Measurements from ENCODE around the gene PRRG2. TPM values are rescaled to one million over a fixed set of nuclear protein-coding genes. Genes with fewer than 3 reads are reported as not detected.
"Not testable (repeated sequence)": the region's sequence is repeated elsewhere in the genome, so short reads cannot be mapped to it uniquely, and the experiment has no call there.

Gene PRRG2
- total RNA-seq, 2 experiments from 2014 or later = 1.5 TPM

DNA sequence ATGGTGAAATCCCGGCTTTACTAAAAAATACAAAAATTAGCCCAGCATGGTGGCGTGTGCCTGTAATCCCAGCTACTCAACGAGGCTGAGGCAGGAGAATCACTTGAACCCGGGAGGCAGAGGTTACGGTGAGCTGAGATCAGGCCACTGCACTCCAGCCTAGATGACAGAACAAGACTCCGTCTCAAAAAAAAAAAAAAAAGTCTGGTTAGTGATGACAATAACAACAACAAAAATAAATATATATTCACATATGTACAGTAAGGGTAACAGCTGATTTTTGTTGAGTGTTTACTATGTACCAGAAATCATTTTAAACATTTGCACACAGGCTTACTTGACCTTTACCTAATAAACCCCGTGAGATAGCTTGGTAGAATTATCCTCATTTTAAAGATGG is 35.8 kb downstream of the PRRG2 start:
- peaks cover 22% of the 10 kb centered on the region for H3K4me1 Mint-ChIP-seq (ENCODE audit: low read depth)
- no peak for DNase-seq
- TF ChIP-seq, protein P1, sequence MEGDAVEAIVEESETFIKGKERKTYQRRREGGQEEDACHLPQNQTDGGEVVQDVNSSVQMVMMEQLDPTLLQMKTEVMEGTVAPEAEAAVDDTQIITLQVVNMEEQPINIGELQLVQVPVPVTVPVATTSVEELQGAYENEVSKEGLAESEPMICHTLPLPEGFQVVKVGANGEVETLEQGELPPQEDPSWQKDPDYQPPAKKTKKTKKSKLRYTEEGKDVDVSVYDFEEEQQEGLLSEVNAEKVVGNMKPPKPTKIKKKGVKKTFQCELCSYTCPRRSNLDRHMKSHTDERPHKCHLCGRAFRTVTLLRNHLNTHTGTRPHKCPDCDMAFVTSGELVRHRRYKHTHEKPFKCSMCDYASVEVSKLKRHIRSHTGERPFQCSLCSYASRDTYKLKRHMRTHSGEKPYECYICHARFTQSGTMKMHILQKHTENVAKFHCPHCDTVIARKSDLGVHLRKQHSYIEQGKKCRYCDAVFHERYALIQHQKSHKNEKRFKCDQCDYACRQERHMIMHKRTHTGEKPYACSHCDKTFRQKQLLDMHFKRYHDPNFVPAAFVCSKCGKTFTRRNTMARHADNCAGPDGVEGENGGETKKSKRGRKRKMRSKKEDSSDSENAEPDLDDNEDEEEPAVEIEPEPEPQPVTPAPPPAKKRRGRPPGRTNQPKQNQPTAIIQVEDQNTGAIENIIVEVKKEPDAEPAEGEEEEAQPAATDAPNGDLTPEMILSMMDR (IDR thresholded peaks at IDR 0.05) = no peak
- ATAC-seq = no peak
- H3K36me3 Mint-ChIP-seq (ENCODE audit: low read depth) = peaks cover 38% of the 10 kb centered on the region
- H3K27me3 Mint-ChIP-seq = no peaks in the 10 kb centered on the region
- ChIA-PET CTCF (interaction anchor here (0.7 to 1.3 kb wide), 3 partner anchors 55 to 64 kb away, joined by 3 to 4 read pairs (median 3); no protein-coding TSS in a partner anchor), POLR2A (interaction anchor here (0.9 to 2.1 kb wide), 3 partner anchors 22 to 73 kb away, joined by 3 to 7 read pairs (median 3); partner anchors contain the start of gene ADM5)
- H3K9me3 Mint-ChIP-seq = no peaks in the 10 kb centered on the region
- no peak overlapping the region for H3K27ac Mint-ChIP-seq
- no peak overlapping the region for H3K4me3 Mint-ChIP-seq
- intact Hi-C loops (cut with micrococcal nuclease) = no loop called here

DNA sequence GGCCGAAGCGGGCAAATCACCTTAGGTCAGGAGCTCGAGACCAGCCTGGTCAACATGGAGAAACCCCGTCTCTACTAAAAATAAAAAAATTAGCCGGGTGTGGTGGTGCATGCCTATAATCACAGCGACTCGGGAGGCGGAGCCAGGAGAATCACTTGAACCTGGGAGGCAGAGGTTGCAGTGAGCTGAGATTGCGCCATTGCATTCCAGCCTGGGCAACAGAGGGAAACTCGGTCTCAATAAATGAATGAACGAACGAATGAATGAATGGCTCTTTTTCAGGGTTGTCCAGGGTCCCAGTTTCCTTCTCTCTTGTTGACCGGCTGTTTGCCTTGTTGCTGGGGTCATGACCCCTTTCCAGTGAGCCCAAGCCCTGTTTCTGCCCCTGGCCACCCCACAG is 36.7 kb downstream of the PRRG2 start:
- H3K4me3 Mint-ChIP-seq; H3K27me3 Mint-ChIP-seq; intact Hi-C loops (cut with micrococcal nuclease); H3K9me3 Mint-ChIP-seq; ATAC-seq; H3K27ac Mint-ChIP-seq; DNase-seq: not testable (repeated sequence)
- H3K36me3 Mint-ChIP-seq (ENCODE audit: low read depth) = peaks cover 37% of the 10 kb centered on the region
- peaks cover 17% of the 10 kb centered on the region for H3K4me1 Mint-ChIP-seq (ENCODE audit: low read depth)
- POLR2A ChIA-PET = interaction anchor here (0.7 to 2.1 kb wide), 4 partner anchors 28 to 187 kb away, joined by 3 to 7 read pairs (median 4); partner anchors contain the start of gene NOSIP
- CTCF ChIA-PET = interaction anchor here (1.3 kb wide), 1 partner anchor 60 kb away, joined by 3 read pairs; no protein-coding TSS in a partner anchor

DNA sequence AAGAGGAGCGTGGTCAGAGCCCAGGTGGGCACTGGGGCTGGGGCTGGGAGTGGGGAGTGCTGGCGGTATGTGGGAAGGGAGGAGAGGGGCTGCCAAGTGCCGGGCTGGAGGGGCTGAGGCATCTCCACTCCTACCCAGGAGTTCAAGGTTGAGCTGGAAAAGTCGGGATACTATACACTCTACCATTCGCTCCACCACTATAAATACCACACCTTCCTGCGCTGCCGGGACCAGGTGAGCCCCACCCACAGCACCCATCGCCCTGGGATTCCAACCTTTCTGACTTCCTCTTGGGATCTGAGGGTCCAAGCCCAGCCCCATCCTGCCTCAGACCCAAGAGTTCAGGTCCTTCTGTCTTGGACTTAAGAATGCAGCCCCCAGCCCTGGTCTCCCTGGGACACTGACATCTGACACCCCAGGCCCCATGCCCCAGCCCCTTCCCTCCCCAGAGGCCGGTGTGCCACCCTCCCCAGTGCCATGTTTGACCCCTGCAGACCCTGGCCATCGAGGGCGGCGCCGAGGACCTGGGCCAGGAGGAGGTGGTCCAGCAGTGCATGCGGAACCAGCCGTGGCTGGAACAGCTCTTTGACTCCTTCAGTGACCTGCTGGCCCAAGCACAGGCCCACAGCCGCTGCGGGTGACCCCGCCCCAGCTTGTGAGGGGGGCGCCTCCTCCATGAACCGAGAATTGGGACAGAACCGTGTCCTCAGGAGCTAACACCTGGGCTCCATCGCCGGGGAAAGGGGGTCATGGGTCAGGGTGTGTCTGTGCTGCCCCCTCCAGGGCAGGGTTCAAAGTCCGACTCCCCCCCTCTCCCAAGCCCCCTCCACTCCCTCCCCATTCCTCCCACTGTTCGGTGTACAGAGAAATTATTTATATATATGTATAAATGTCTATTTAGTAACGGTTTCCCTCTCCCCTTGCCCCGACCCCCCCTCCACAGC is 44.1 kb downstream of the PRRG2 start:
- CTCF ChIA-PET = interaction anchor here (0.6 kb wide), 1 partner anchor 13 kb away, joined by 3 read pairs; no protein-coding TSS in a partner anchor
- H3K36me3 Mint-ChIP-seq (ENCODE audit: low read depth) = peaks cover 14% of the 10 kb centered on the region

GRCh38 chr19:49626226-49626625 is 45.1 kb downstream of the PRRG2 start:
- Mint-ChIP-seq H3K4me3 (no peak overlapping the region), H3K9me3 (no peaks in the 10 kb centered on the region), H3K27me3 (no peaks in the 10 kb centered on the region), H3K27ac (no peak overlapping the region), H3K36me3 (ENCODE audit: low read depth) (peaks cover 14% of the 10 kb centered on the region), H3K4me1 (ENCODE audit: low read depth) (no peaks in the 10 kb centered on the region)
- no peak for ATAC-seq
- DNase-seq = no peak
- TF ChIP-seq, protein P1 (IDR thresholded peaks at IDR 0.05) = no peak
- ChIA-PET CTCF (no interaction called here), POLR2A (no interaction called here)
- intact Hi-C loops (cut with micrococcal nuclease) = no loop called here

More for the DNA sequence above, 44.1 kb downstream of the PRRG2 start:
- no peak overlapping the region for H3K27ac Mint-ChIP-seq
- DNase-seq (no peak), ATAC-seq (no peak)
- no peaks in the 10 kb centered on the region for H3K9me3 Mint-ChIP-seq
- TF ChIP-seq, protein P1 (IDR thresholded peaks at IDR 0.05) = no peak
- POLR2A ChIA-PET = interaction anchor here (0.9 to 1.3 kb wide), 3 partner anchors 8 to 35 kb away, joined by 3 to 4 read pairs (median 3); partner anchors contain the start of gene PRR12
- intact Hi-C loops (cut with micrococcal nuclease) = no loop called here
- H3K4me3 Mint-ChIP-seq = no peak overlapping the region
- no peaks in the 10 kb centered on the region for H3K4me1 Mint-ChIP-seq (ENCODE audit: low read depth)
- H3K27me3 Mint-ChIP-seq = no peaks in the 10 kb centered on the region

DNA sequence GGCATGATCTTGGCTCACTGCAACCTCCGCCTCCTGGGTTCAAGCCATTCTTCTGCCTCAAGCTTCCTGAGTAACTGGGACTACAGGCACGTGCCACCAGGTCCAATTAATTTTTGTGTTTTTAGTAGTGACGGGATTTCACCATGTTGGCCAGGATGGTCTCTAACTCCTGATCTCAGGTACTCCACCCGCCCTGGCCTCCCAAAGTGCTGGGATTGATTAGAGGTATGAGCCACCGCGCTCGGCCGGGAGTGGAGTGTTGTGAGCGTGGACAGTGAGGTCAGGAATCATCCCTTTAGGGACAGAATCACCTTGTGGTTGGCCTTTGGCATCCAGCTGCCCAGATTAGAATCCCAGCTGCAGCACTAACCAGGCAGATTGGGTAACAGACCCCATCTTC is 48.5 kb downstream of the PRRG2 start:
- intact Hi-C loops (cut with micrococcal nuclease) = no loop called here
- H3K4me3 Mint-ChIP-seq = no peak overlapping the region
- no peak for DNase-seq
- no peak for ATAC-seq
- CTCF ChIA-PET = interaction anchor here (1.0 to 2.0 kb wide), 3 partner anchors 11 to 43 kb away, joined by 3 to 5 read pairs (median 3); partner anchors contain the start of gene RRAS
- no peak overlapping the region for H3K27ac Mint-ChIP-seq
- H3K36me3 Mint-ChIP-seq (ENCODE audit: low read depth) = peaks cover 14% of the 10 kb centered on the region
- POLR2A ChIA-PET = interaction anchor here (1.6 kb wide), 1 partner anchor 37 kb away, joined by 6 read pairs; no protein-coding TSS in a partner anchor
- H3K9me3 Mint-ChIP-seq = no peaks in the 10 kb centered on the region
- H3K4me1 Mint-ChIP-seq (ENCODE audit: low read depth) = no peaks in the 10 kb centered on the region
- no peaks in the 10 kb centered on the region for H3K27me3 Mint-ChIP-seq
- TF ChIP-seq, protein P1 (IDR thresholded peaks at IDR 0.05) = no peak

Data from activated CD8-positive, alpha-beta T cell treated with anti-CD3 and anti-CD28 coated beads for 36 hours (primary cell).